GM12872 (cell line): ENCODE data around the gene PRPF19.

ENCODE experiments used
- CTCF ChIP-seq: IDR thresholded peaks from 3 replicates; pipeline ENCODE4 v1.5.1; 2011; ENCODE audit warnings: low read depth, mild to moderate bottlenecking, low read length, moderate library complexity; ENCODE audit not compliant: insufficient read depth

The PRPF19 gene

GRCh38 chr11:60937144-60937527, 30.8 kb upstream of the PRPF19 start:
- no peak for TF ChIP-seq CTCF

- TF ChIP-seq CTCF, result no peak
Measured at GRCh38 chr11:60936467-60937143, 30.2 kb upstream of the PRPF19 start.

DNA sequence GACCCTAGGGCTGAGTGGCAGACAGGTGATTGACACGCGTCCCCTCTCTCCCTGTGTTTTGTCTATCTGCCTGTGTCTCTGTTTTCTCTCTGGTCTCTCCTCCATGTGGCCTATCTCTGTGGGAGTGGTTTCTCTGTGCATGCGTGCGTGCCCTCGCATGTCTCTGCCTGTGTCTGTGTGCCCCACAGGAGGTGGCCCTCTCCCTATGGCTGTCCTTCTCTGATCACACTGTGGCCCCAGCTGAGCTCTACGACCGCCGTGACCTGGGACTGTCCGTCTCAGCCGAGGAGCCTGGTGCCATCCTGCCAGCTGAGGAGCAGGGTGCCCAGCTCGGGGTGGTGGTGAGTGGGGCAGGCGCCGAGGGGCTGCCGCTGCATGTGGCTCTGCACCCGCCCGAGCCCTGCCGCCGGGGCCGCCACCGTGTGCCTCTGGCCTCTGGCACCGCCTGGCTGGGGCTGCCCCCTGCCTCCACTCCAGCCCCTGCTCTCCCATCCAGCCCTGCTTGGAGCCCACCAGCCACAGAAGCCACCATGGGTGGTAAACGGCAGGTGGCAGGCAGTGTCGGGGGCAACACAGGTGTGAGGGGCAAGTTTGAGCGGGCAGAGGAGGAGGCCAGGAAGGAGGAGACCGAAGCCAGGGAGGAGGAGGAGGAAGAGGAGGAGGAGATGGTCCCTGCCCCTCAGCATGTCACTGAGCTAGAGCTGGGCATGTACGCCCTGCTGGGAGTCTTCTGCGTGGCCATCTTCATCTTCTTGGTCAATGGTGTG, 29.5 kb upstream of the PRPF19 start:
- no peak for TF ChIP-seq CTCF

- no peak for TF ChIP-seq CTCF
Measured at GRCh38 chr11:60934790-60935605, 28.6 kb upstream of the PRPF19 start.

GRCh38 chr11:60934124-60934789, 27.9 kb upstream of the PRPF19 start:
- no peak for TF ChIP-seq CTCF

GRCh38 chr11:60933416-60934123, 27.2 kb upstream of the PRPF19 start:
- no peak for TF ChIP-seq CTCF
